Measurements from ENCODE around the gene SPAAR.

DNA sequence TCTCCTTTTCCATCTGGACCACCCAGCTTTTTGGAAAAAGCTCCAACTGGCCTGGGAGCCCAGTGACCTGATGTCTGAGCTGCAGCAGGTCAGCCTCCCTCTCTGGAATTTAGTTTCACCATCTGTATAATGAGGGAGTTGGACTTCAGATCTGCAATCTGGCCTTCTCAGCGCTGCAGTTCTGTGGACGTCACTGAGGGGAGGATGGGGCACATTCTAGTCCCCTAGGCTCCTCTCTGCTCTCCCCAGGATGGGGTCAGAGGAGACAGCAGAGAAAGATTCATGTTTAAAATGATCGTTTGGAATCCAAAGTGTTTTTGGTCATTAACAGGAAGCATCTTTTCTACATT, 49.3 kb upstream of the SPAAR start:
- no peak for TF ChIP-seq CTCF (IDR thresholded peaks at IDR 0.05)
- no peak for TF ChIP-seq POLR2AphosphoS5 (IDR thresholded peaks at IDR 0.05)
- no peak for TF ChIP-seq POLR2A (IDR thresholded peaks at IDR 0.05)

All from prostate gland (tissue), 2 donors.